T-helper 2 cell treated with Interferon-gamma antibody and Interleukin-4, amounts not matched to agents 100 ng/mL and 5 ng/mL, for 36 hours (primary cell): ENCODE results near the gene C1QB. TPM values are rescaled to one million over a fixed set of nuclear protein-coding genes. Genes with fewer than 3 reads are reported as not detected.
"Not testable (repeated sequence)": the region's sequence is repeated elsewhere in the genome, so short reads cannot be mapped to it uniquely, and the experiment has no call there.

ENCODE experiments used
- intact Hi-C: fragments of 100-400 bp; cut with micrococcal nuclease; formaldehyde crosslinking; loops from one replicate; pipeline ENCODE4 v1.15.1; 2023
- total RNA-seq: library from RNA; stranded (reverse); gene quantifications from 2 replicates; pipeline ENCODE4 v1.2.3, GENCODE V29; 2022

Gene C1QB
- total RNA-seq, 1 donor from 2014 or later, result not detected

- intact Hi-C loops, result no loop called here
Observed at GRCh38 chr1:22694172-22694571, 41.1 kb downstream of the C1QB start.

GRCh38 chr1:22696610-22697009 lies 43.6 kb downstream of the C1QB start:
- intact Hi-C loops, result no loop called here

- intact Hi-C loops, result no loop called here
Observed at GRCh38 chr1:22697980-22698379, 44.9 kb downstream of the C1QB start.

GRCh38 chr1:22699681-22700520 lies 46.9 kb downstream of the C1QB start:
- intact Hi-C loops, result no loop called here

GRCh38 chr1:22702296-22703085 lies 49.5 kb downstream of the C1QB start:
- intact Hi-C loops, result no loop called here

GRCh38 chr1:22704440-22705067 lies 51.5 kb downstream of the C1QB start:
- intact Hi-C loops, result no loop called here

GRCh38 chr1:22705586-22705985 lies 52.5 kb downstream of the C1QB start:
- intact Hi-C loops, result no loop called here

GRCh38 chr1:22706100-22706499 lies 53.1 kb downstream of the C1QB start:
- intact Hi-C loops, result not testable (repeated sequence)

- intact Hi-C loops, result no loop called here
Observed at GRCh38 chr1:22708777-22709176, 55.7 kb downstream of the C1QB start.

GRCh38 chr1:22709227-22709626 lies 56.2 kb downstream of the C1QB start:
- intact Hi-C loops, result no loop called here

- intact Hi-C loops, result no loop called here
Observed at GRCh38 chr1:22709891-22710700, 57.1 kb downstream of the C1QB start.

GRCh38 chr1:22710701-22711049 lies 57.6 kb downstream of the C1QB start, which contains the start of gene EPHB2:
Gene EPHB2 (plus strand): TSS chr1:22710839. CDS start chr1:22710983, 144 bp downstream.
- intact Hi-C loops, result no loop called here

- intact Hi-C loops, result no loop called here
Observed at GRCh38 chr1:22711071-22711470, 58.0 kb downstream of the C1QB start.

Other genes with a start within 250 kb of the C1QB start
- gene ZBTB40, start 201.4 kb upstream of the C1QB start, total RNA-seq, result 18.3 and 18.9 TPM in 2 replicates
- gene EPHA8, start 89.7 kb upstream of the C1QB start, total RNA-seq, result not detected in 2 replicates
- not detected in 2 replicates for gene C1QA, start 16.6 kb upstream of the C1QB start, total RNA-seq
- gene C1QC, start 9.6 kb upstream of the C1QB start, total RNA-seq, result not detected in 2 replicates
- not detected in 2 replicates for gene EPHB2, start 57.6 kb downstream of the C1QB start, total RNA-seq